Measurements from ENCODE around the gene XCL1.

DNA sequence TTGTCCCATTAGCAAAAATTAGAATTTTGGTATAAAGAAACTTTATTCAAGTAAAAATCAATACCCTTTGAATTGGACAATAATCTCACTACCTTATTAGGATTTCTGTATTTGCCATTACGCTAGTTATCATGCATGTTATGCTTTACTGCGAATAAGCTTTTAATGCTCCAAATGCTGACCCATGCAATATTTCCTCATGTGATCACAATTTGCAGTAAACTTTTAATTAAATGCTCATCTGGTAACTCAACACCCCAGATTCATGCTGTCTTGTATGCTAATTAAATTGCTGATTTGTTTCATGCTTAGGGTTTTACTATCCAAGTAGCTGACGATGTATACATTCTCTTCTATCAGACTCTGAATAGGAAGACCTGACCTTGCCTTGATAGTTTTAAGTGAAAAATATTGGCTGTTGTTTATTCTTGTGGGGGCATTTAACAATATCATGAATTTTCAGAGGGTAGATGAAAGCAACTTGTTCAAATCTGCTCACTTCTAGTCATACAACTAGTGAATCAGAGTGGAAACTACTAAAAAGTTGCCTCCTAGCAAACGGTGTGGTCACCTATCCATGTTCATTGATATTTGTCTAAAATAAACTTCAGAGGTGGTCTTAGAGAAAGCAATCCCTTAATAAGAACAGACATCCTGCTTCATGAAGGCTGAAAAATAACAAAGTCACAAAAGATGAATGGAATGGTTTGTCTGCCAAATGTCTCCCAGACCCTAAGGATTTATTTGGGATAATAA is 5.6 kb downstream of the XCL1 start:
- TF ChIP-seq CTCF (IDR thresholded peaks at IDR 0.05; ENCODE audit: low read length), result no peak
- TF ChIP-seq EZH2phosphoT487 (IDR thresholded peaks at IDR 0.05; ENCODE audit: low read length), result no peak
- TF ChIP-seq EZH2 (optimal IDR thresholded peaks at IDR 0.05; ENCODE audit: low read depth, low read length), result no peak

Data from MM.1S (cell line).